ENCODE results near the gene SH2D3C.

Gene SH2D3C

DNA sequence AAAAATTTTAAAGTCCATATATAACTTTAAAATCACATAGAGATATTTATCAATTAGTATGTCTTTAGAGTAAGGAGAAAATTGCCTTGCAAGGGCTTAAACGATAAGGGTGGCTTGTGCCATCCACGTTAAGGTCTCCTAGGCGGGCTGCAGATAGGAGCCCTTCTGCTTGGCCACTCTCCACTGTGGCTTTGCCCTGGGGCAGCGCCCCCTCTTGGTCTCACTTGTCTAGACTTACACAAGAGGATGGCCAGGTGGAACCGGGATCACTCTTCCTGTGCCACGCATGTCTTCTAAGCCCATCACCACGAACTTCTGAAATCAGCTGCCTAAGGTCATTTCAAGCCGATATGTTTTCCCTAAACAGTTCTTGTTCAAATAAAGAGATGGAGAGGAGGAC is 27.2 kb upstream of the SH2D3C start:
- DNase-seq: peak; percentile 16 to 40

DNA sequence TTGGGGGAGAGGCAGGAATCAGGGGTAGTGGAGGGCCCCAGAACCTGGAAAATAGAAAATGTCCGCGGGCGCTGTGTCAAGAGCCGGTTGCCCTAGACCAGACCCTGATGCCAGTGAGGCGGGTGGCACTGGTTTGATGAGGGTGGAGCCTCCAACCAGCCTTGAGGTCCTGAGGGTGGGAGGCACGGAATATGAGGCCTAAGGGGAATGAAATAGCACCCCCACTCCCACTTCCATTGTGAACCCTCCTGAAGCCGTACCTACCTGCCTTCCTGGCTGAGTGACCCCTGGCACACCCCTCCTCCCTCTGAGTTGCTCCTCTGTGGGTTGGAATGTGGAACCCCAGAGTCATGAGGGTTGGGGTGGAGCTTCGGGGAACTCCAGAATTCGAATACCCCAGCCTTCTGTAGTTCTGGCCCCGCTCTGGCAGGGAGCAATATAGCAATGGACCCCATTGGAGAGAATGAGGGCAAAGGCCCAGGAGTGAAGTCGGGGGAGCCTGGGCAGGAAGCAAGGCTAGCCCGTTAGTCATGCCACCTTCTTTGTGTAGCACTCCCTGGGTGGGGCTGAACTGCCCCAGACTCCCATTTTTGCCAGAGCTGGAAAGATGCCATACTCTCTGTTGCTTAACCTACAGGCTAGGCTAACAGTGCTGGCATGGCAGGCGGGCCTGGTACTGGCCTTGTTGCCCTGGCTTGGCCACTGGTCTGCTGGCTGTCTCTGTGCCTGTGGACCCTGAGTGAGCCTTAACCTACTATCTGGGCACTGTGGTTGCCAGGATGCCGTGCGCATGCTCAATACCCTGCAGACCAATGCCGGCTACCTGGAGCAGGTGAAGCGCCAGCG is 25.3 kb upstream of the SH2D3C start:
- DNase-seq: peak in 1 of 2 donors; percentile 17

DNA sequence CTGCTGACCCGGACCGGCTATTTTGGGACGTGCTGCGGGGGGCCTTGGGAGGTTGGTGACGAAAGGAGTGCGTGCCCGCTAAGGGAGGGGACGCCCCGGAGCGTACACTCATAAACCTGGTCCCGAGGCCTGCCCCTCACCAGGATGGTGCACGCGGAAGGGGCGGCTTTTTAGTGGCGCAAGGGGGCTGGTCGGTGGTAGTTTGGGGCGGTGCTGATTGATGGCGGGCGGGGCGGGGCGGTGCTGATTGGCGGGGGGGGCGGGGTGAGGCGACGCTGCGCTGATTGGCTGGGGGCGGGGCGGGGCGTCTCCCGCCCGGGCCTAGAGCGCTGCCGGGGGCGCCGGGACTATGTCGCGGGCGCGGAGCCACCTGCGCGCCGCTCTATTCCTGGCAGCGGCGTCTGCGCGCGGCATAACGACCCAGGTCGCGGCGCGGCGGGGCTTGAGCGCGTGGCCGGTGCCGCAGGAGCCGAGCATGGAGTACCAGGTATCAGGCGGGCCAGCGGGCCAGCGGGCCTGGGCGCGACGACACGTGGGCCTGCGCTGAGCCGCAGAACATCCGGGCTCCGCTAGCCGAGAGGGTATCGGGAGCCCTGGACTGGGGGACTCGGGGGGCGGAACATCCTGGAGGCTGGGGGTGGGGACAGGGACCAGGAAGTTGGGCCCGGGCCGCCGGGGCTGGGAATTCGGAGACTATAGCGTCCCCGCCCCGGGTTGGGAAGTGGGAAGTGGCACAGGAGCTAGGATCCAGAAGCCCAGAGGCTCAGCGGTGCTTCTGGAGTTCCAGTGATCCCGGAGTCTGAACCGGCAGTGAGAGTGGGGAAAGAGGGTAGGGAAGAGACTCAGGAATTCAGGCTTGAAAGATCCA is 24.3 kb upstream of the SH2D3C start, which contains the start of gene FPGS:
Gene FPGS (plus strand): TSS at position 307 of the 868 bp plus-strand sequence. CDS start 43 bp downstream, at position 350.
- peak; percentile 83 to 85 for DNase-seq

GRCh38 chr9:127801955-127802575 is 23.6 kb upstream of the SH2D3C start:
- DNase-seq: peak in 1 of 2 donors; percentile 39

DNA sequence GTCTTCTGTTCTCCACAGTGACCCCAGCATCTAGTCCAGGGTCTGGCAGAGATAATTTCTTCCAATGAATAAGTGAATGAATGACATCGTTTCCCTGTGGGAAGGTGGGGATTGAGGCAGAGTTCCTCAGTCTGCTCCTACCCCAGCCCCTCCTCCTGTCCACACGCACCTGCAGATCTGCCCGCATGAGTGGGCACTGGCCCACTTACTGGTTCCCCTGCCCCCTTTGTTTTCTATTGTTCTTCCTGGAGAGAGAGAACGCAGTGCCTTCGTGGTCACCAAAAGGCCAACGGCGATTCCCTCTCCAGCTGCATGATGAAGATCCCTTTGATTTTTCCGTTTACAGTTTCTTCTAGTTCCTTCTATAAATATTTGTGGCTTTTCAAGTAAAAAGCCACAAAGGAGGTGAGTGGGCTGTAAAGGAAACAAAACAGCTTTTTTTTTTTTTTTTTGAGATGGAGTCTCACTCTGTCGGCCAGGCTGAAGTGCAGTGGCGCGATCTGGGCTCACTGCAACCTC is 18.4 kb upstream of the SH2D3C start:
- no peak for DNase-seq

DNA sequence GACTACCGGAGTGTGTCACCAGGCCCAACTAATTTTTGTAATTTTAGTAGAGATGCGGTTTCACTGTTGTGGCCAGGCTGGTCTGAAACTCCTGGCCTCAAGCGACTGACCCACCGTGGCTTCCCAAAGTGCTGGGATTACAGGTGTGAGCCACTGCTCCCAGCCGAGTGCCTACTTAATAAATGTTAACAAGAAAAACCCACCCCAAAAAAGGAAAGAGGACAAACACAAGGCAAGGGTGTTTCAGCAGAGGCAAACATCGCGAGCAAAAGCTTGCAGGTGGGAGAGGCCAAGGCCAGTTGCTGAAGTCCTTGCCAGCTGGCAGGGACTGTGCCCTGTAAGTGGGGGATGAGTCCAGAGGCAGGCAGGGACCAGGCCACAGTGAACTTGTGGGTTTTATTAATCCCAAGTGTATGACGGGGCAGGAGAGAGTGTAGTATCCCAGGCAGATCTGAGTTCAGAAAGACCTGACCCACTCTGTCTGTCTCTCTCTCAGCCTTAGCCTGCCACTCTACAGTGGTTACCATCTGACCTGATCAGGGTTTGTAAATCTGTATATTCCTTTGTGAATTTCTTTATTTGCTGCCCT is 17.9 kb upstream of the SH2D3C start:
- DNase-seq: no peak

GRCh38 chr9:127794001-127794791 is 15.7 kb upstream of the SH2D3C start:
- DNase-seq: no peak

DNA sequence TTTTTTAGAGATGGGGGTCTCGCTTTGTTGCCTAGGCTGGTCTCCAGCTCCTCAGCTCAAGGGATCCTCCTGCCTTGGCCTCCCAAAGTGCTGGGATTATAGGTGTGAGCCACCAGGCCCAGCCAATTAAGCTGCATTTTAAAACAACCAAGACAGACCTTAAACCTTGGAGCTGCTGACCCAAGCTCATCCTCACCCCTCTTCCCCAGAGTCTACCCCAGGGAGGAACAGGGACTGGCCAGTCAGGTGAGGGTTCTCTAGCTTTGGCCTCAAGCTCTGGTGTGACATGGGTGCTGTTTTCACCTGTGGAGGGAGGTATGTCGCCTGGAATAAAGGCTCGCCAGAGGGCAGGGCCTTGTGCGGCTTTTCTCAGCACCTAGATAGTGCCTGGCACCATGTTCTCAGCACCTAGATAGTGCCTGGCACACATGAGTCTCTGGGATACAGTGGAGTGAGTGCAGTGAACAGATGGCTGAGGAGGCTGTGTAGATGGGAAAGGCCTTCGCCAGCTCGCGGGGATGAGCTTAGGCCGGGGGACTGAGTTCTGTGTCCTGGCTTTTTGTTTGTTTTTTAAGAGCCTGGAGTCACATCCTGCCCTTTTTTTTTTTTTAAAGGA is 14.7 kb upstream of the SH2D3C start:
- DNase-seq: no peak

DNA sequence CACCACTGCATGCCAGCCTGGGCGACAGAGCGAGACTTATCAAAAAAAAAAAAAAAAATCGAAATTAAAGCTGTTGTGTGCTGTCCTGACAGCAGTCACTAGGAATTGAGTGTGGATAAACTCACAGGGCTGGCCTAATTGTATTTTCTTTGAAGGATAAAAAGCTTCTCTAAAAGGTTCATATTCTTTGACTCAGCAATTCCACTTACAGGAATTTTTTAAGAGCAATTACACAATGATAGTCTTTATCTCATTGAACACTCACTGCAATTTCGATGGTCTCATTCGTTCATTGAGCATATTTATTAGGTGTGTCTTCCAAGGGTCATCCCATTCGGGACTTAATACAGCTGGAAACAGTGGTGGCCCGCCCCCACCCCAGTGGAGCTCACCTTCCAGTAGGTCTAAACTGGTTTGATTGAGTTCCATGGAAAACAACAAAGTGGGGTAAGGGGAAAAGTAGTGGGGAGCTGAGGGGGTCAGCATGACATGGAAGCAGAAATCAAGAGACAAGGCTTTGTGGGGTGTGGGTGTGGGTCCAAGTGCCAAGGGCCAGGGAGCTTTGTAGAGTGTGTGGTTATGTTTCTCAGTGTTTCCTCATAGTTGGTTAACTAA is 14.1 kb upstream of the SH2D3C start:
- no peak for DNase-seq

- no peak for DNase-seq
Observed at GRCh38 chr9:127791085-127791484, 12.6 kb upstream of the SH2D3C start.

GRCh38 chr9:127790094-127790855 is 11.8 kb upstream of the SH2D3C start:
- DNase-seq: no peak

GRCh38 chr9:127789179-127789578 is 10.7 kb upstream of the SH2D3C start:
- no peak for DNase-seq

DNA sequence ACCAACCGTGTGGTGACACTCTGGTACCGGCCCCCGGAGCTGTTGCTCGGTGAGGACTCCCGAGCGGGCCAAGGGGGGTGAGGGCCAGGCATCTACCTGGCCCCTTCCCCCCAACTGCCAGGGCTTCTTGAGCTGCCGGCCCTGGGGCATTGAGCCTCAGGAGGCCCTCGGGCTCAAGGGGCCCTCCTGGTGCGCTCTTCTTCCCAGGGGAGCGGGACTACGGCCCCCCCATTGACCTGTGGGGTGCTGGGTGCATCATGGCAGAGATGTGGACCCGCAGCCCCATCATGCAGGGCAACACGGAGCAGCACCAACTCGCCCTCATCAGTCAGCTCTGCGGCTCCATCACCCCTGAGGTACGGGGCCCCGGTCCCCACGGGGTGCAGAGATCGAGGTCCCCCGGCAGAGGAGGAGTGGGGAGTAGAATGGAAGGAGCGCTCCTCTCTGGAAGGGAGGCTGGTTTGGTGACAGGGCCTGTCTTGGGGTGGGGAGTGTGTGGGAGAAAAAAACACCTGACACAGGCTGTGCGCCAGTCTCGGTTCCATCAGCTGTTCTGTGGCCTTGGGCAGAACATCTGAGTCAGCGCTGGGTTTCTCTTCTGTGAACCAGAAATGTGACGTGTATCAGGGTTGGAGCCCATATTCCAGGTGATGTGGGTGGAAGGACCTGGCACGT is 10.0 kb upstream of the SH2D3C start:
- DNase-seq: no peak

- DNase-seq: no peak
Observed at GRCh38 chr9:127786773-127787104, 8.3 kb upstream of the SH2D3C start.

GRCh38 chr9:127785933-127786772 is 7.7 kb upstream of the SH2D3C start, which contains the start of gene CDK9:
Gene CDK9 (plus strand): TSS chr9:127786034. CDS start chr9:127786149, 115 bp downstream.
- peak; percentile 92 to 94 for DNase-seq

DNA sequence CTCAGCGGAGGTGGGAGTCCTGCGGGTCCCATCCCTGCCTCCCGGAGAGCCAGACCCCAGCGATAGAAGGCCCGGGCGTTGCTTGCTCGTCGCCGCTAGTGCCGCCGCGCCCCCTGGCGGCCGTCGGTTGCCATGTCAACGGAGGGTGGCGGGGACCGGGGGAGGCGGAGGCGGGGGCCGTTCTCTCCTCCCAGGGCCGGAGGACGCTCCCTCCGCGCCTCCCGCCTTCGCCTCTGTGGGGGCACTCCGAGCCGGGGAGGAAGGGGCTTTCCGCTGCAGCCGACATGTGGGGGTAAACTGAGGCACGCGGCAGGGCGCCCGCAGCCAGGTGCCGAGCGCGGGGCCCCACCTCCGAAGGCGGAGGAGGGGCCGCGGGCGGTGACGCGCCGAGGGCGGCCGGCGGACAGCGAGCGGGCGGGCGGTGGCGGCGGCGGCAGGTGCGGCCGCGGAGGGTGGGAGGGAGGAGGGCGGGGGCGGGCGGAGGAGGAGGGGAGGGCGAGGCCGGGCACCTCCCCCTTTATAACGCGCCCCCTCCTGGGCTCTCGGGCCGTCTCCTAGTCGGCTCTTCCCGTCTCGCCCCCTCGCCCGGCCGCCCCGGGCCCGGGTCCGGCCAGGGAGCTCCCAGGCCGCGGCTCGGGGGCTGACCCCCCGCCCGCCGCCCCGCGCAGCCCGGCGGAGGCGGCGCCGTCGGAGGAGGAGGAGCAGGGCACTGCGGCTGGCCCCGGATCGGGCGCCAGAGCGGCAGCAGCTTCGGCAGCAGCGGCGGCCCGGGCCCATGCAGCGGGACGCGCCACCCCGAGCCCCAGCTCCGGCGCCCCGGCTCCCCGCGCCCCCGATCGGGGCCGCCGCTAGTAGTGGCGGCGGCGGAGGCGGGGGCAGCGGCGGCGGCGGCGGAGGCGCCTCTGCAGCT is 6.8 kb upstream of the SH2D3C start:
- DNase-seq: peak; percentile 90 to 93
